Measurements from ENCODE around the gene UNC13C.

GRCh38 chr15:53974813-53975212 lies 3.4 kb upstream of the UNC13C start:
- TF ChIP-seq, protein P1, sequence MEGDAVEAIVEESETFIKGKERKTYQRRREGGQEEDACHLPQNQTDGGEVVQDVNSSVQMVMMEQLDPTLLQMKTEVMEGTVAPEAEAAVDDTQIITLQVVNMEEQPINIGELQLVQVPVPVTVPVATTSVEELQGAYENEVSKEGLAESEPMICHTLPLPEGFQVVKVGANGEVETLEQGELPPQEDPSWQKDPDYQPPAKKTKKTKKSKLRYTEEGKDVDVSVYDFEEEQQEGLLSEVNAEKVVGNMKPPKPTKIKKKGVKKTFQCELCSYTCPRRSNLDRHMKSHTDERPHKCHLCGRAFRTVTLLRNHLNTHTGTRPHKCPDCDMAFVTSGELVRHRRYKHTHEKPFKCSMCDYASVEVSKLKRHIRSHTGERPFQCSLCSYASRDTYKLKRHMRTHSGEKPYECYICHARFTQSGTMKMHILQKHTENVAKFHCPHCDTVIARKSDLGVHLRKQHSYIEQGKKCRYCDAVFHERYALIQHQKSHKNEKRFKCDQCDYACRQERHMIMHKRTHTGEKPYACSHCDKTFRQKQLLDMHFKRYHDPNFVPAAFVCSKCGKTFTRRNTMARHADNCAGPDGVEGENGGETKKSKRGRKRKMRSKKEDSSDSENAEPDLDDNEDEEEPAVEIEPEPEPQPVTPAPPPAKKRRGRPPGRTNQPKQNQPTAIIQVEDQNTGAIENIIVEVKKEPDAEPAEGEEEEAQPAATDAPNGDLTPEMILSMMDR (conservative IDR thresholded peaks at IDR 0.05) = no peak
- no peak for TF ChIP-seq ZFX (IDR thresholded peaks at IDR 0.05)
